PC-3 (cell line): Measurements from ENCODE around the gene B4GALT2. TPM values are rescaled to one million over a fixed set of nuclear protein-coding genes. Genes with fewer than 3 reads are reported as not detected.

Experiments used
- ATAC-seq: fragments of 200-7000 bp; cut with Tn5 transposase; 2 replicates; pipeline ENCODE4 v1.9.1; 2020; ENCODE audit warnings: mild to moderate bottlenecking, moderate library complexity
- BruUV-seq: library from RNA; stranded (reverse); fragments of 400-500 nt; replicated peaks from 2 replicates; lab custom pipeline; 2021; lab: Mats Ljungman, UMichigan
- CTCF ChIA-PET: fragments of 300-600 bp; sonication (Branson Sonifier 250); formaldehyde crosslinking; loops from one replicate; lab custom pipeline; 2022; ENCODE audit warnings: antibody characterized with exemption; lab: Charles Lee
- POLR2A ChIA-PET: fragments of 300-600 bp; sonication (Branson Sonifier 250); formaldehyde crosslinking; loops from one replicate; lab custom pipeline; 2022; ENCODE audit warnings: antibody characterized with exemption; ENCODE audit not compliant: unreplicated experiment; lab: Charles Lee
- DNase-seq: peaks from one replicate; pipeline ENCODE4 v3.0.0-alpha.2; 2015
- H2AFZ ChIP-seq: fragments of 300-600 bp; sonication (generic); 2 replicates; pipeline ENCODE4 v1.6.0; 2016; ENCODE audit warnings: antibody characterized with exemption, low read length
- H3F3A ChIP-seq: fragments of 300-600 bp; sonication (generic); one replicate; pipeline ENCODE4 v1.6.0; 2017; ENCODE audit warnings: antibody characterized with exemption, low read length, control low read depth, mild to moderate bottlenecking; ENCODE audit not compliant: unreplicated experiment
- H3K27ac ChIP-seq: fragments of 300-600 bp; sonication (generic); 2 replicates; pipeline ENCODE4 v1.5.1; 2016; ENCODE audit warnings: mild to moderate bottlenecking, low read length
- H3K27me3 ChIP-seq: fragments of 300-600 bp; sonication (generic); 2 replicates; pipeline ENCODE4 v1.6.1; 2016; ENCODE audit warnings: low read length, mixed read lengths
- H3K36me3 ChIP-seq: fragments of 300-600 bp; sonication (generic); 2 replicates; pipeline ENCODE4 v1.6.1; 2016; ENCODE audit warnings: low read depth, mixed run types, low read length, mixed read lengths
- H3K4me1 ChIP-seq: fragments of 300-600 bp; sonication (generic); 2 replicates; pipeline ENCODE4 v1.5.1; 2016; ENCODE audit warnings: low read length; ENCODE audit not compliant: insufficient read depth
- H3K4me2 ChIP-seq: fragments of 300-600 bp; sonication (generic); 2 replicates; pipeline ENCODE4 v1.6.0; 2016; ENCODE audit warnings: low read length
- H3K4me3 ChIP-seq: fragments of 300-600 bp; sonication (generic); 2 replicates; pipeline ENCODE4 v1.5.1; 2016; ENCODE audit warnings: mild to moderate bottlenecking, low read length, mixed read lengths
- H3K79me2 ChIP-seq: fragments of 300-600 bp; sonication (generic); 2 replicates; pipeline ENCODE4 v1.6.1; 2017; ENCODE audit warnings: low read length, mixed read lengths
- H3K9ac ChIP-seq: fragments of 300-600 bp; sonication (generic); 2 replicates; pipeline ENCODE4 v1.6.0; 2016; ENCODE audit warnings: mild to moderate bottlenecking, low read length
- H3K9me2 ChIP-seq: fragments of 300-600 bp; sonication (generic); replicated peaks from 2 replicates; pipeline ENCODE4 v1.6.1; 2016; ENCODE audit warnings: mixed run types, low read length, mixed read lengths
- H3K9me3 ChIP-seq: fragments of 300-600 bp; sonication (generic); 2 replicates; pipeline ENCODE4 v1.6.1; 2016; ENCODE audit warnings: low read length, mixed read lengths
- H4K20me1 ChIP-seq: fragments of 300-600 bp; sonication (generic); 2 replicates; pipeline ENCODE4 v1.6.1; 2016; ENCODE audit warnings: low read length, mixed read lengths
- EZH2 ChIP-seq: fragments of 300-600 bp; sonication (generic); IDR thresholded peaks from one replicate; pipeline ENCODE4 v1.6.1; 2017; ENCODE audit warnings: antibody characterized with exemption, mild to moderate bottlenecking, low read length; ENCODE audit not compliant: unreplicated experiment
- EZH2phosphoT487 ChIP-seq: fragments of 300-600 bp; sonication (generic); IDR thresholded peaks from 2 replicates; pipeline ENCODE4 v1.6.1; 2018; ENCODE audit warnings: mild to moderate bottlenecking, antibody characterized with exemption, low read length, borderline replicate concordance
- intact Hi-C: fragments of 100-400 bp; cut with micrococcal nuclease; formaldehyde crosslinking; loops from 2 replicates; pipeline ENCODE4 v1.9.0; 2023
- total RNA-seq: library from RNA; depleted of rRNA; stranded (reverse); fragments of >200 nt; gene quantifications from 2 replicates; pipeline ENCODE4 v1.2.3, GENCODE V29; 2014
- TF ChIP-seq, protein P1 (sequence below): fragments of 300-600 bp; sonication (generic); conservative IDR thresholded peaks from 2 replicates; pipeline ENCODE4 v1.5.1; 2017; ENCODE audit warnings: antibody characterized with exemption, low read depth, mild to moderate bottlenecking, low read length

Gene B4GALT2
- total RNA-seq, 1 experiment from 2014 or later = 103 TPM

DNA sequence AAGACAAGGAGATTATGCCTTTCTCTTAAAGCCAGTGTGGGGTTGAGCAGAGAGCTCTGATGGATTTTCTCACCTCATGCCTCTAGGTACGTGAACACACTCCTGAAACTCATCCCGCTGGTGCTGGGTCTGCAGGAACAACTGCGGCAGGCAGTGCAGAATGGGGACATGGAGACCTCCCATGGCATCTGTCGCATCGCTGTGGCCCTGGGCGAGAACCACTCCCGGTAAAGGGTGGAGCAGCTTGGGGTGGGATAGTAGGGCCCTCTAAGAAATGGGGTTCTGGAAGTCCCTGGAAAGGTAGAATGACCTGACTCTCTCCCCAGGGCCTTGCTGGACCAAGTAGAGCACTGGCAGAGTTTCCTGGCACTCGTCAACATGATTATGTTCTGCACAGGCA is 22.8 kb upstream of the B4GALT2 start:
- no peaks in the 10 kb centered on the region for H3K27me3 ChIP-seq
- peaks cover 36% of the 10 kb centered on the region for H3K79me2 ChIP-seq
- no peak overlapping the region for H3K9ac ChIP-seq
- H2AFZ ChIP-seq = no peak overlapping the region
- CTCF ChIA-PET = no interaction called here
- ATAC-seq (no peak), DNase-seq (no peak)
- H3K4me3 ChIP-seq = no peak overlapping the region
- peaks cover 8% of the 10 kb centered on the region; the same call in 1 of the 2 replicates for H3K36me3 ChIP-seq
- BruUV-seq = no TSS peak
- H3K4me2 ChIP-seq = no peak overlapping the region
- H3K9me3 ChIP-seq = no peaks in the 10 kb centered on the region
- H3K27ac ChIP-seq = no peak overlapping the region
- no peaks in the 10 kb centered on the region for H4K20me1 ChIP-seq
- intact Hi-C loops = no loop called here
- POLR2A ChIA-PET = no interaction called here
- no peak for TF ChIP-seq EZH2phosphoT487
- TF ChIP-seq EZH2 = no peak
- TF ChIP-seq, protein P1, sequence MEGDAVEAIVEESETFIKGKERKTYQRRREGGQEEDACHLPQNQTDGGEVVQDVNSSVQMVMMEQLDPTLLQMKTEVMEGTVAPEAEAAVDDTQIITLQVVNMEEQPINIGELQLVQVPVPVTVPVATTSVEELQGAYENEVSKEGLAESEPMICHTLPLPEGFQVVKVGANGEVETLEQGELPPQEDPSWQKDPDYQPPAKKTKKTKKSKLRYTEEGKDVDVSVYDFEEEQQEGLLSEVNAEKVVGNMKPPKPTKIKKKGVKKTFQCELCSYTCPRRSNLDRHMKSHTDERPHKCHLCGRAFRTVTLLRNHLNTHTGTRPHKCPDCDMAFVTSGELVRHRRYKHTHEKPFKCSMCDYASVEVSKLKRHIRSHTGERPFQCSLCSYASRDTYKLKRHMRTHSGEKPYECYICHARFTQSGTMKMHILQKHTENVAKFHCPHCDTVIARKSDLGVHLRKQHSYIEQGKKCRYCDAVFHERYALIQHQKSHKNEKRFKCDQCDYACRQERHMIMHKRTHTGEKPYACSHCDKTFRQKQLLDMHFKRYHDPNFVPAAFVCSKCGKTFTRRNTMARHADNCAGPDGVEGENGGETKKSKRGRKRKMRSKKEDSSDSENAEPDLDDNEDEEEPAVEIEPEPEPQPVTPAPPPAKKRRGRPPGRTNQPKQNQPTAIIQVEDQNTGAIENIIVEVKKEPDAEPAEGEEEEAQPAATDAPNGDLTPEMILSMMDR = no peak
- H3F3A ChIP-seq = no peaks in the 10 kb centered on the region
- no peaks in the 10 kb centered on the region for H3K9me2 ChIP-seq
- peaks cover 8% of the 10 kb centered on the region for H3K4me1 ChIP-seq

DNA sequence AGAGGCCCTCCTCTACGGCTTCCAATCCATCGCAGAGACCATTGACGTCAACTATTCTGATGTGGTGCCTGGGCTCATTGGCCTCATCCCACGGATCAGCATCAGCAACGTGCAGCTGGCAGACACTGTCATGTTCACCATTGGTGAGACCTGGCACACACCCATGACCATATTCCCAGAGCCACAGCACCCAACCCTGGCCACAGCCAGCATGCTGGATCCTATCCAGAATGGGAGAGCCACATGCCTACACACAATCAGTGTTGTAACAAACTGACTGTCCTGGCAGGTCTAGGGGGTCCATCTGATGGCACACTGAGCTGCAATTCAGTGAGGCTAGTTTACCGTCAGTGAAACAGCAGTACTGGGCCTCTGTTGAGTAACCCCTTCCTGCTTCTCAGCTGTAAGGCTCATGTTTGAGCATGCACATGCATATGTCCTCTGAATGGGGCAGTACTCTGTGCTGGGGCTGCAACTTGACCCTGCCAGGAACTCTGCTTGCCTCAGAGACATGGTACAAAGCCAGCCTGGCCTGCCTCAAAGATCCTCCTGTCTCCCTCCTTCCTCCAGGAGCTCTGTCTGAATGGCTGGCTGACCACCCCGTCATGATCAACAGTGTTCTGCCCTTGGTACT is 21.5 kb upstream of the B4GALT2 start:
- ChIA-PET CTCF (no interaction called here), POLR2A (no interaction called here)
- peaks cover 8% of the 10 kb centered on the region; the same call in 1 of the 2 replicates for H3K36me3 ChIP-seq
- H3K27ac ChIP-seq = no peak overlapping the region
- H3K4me1 ChIP-seq = no peaks in the 10 kb centered on the region
- no peaks in the 10 kb centered on the region for H3K9me2 ChIP-seq
- no peak overlapping the region for H3K4me2 ChIP-seq
- no TSS peak for BruUV-seq
- no peaks in the 10 kb centered on the region for H3F3A ChIP-seq
- ATAC-seq (no peak), DNase-seq (no peak)
- H3K79me2 ChIP-seq = peaks cover 23% of the 10 kb centered on the region
- no peak overlapping the region for H3K4me3 ChIP-seq
- H2AFZ ChIP-seq = no peak overlapping the region
- H4K20me1 ChIP-seq = no peaks in the 10 kb centered on the region
- TF ChIP-seq, protein P1 = no peak
- intact Hi-C loops = no loop called here
- no peak overlapping the region for H3K9ac ChIP-seq
- no peaks in the 10 kb centered on the region for H3K9me3 ChIP-seq
- no peaks in the 10 kb centered on the region for H3K27me3 ChIP-seq

GRCh38 chr1:43958351-43959255 is 20.4 kb upstream of the B4GALT2 start:
- H3K79me2 ChIP-seq = peaks cover 13% of the 10 kb centered on the region
- POLR2A ChIA-PET = no interaction called here

More at GRCh38 chr1:43958351-43959255, 20.4 kb upstream of the B4GALT2 start:
- CTCF ChIA-PET = no interaction called here
- Histone ChIP-seq H3K4me1 (no peaks in the 10 kb centered on the region), H3K4me3 (no peak overlapping the region), H2AFZ (no peak overlapping the region), H4K20me1 (no peaks in the 10 kb centered on the region), H3K27ac (no peak overlapping the region), H3K36me3 (peaks cover 8% of the 10 kb centered on the region; the same call in 1 of the 2 replicates), H3K27me3 (no peaks in the 10 kb centered on the region), H3K9ac (no peak overlapping the region), H3K9me2 (no peaks in the 10 kb centered on the region), H3F3A (no peaks in the 10 kb centered on the region), H3K9me3 (no peaks in the 10 kb centered on the region), H3K4me2 (no peak overlapping the region)
- intact Hi-C loops = no loop called here
- ATAC-seq (no peak), DNase-seq (no peak)
- TF ChIP-seq EZH2phosphoT487 = no peak
- TF ChIP-seq, protein P1 = no peak
- no peak for TF ChIP-seq EZH2
- BruUV-seq = no TSS peak
